Activated CD4-positive, alpha-beta T cell treated with anti-CD3 and anti-CD28 coated beads, Interleukin-2, amount 50 U/mL, for 1 hour (primary cell): ENCODE results near the gene EVI5.
"Not testable (repeated sequence)": the region's sequence is repeated elsewhere in the genome, so short reads cannot be mapped to it uniquely, and the experiment has no call there.

Experiments used
- DNase-seq: peaks from one replicate; pipeline ENCODE4 v3.0.0-alpha.2; 2020

Gene EVI5

DNA sequence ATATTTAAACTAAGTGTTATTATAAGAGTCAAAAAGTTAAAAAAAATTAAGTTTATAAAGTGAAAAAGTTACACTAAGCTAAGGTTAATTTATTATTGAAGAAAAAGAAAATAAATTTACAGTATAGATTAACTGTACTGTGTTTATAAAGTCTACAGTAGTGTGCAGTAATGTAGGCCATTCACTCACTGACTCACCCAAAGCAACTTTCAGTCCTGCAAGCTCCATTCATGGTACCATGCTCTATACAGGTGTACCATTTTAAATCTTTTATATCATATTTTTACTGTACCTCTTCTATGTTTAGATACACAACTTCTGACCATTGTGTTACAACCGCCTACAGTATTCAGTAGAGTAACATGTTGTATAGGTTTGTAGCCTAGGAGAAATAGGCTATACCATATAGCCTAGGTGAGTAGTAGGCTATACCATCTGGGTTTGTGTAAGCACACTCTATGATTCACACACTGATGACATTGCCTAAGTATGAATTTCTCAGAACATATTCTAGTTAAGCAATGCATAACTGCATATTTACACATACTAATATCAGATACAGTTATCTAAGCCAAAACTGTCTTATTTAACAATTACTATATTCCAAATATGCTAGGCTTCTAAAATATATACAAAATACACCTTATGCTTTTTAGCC lies 217.6 kb downstream of the EVI5 start:
- no peak for DNase-seq

DNA sequence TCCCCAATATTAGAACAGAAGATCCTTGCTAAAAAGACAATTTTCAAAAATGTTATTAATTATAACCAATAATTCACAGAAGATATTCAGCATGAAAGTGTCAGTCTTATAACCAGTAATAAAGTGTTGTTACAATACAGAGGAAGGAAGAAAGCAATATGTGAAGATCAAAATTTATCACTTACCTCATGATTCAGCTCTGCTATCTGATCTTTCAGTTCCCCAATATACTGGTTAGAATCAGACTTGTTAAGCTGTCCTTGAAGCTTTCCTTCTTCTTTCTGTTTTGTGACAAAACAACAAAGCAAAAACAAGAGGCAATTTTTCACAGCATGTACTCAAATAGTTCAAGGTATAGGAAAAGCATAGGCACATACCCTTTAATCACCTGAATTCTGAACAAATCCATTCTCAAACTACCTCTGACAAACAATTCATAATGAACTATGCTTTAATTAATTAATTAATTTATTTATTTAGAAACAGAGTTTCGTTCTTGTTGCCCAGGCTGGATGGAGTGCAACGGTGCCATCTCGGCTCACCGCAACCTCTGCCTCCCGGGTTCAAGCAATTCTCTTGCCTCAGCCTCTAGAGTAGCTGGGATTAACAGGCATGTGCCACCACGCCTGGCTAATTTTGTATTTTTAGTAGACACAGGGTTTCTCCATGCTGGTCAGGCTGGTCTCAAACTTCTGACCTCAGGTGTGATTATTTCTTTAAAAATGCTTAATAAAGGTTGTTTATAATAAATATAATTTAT lies 221.3 kb downstream of the EVI5 start:
- no peak for DNase-seq

DNA sequence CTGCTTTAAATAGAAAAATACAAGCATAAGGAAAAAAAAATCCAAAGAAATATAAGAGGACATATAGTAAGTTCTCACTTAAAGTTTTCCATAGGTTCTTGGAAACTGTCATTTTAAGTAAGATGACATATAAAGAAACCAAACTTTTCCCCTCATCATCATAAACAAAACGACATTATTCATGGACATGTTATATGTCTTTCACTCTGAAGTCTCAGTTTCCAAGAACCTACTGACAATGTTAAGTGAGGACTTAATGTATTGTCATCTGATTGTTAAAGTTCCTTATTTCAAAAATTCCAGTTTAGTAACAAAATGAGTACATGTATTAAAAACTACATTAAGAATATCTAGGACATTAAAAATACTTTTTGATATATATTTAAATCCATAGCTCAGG lies 228.6 kb downstream of the EVI5 start:
- no peak for DNase-seq

DNA sequence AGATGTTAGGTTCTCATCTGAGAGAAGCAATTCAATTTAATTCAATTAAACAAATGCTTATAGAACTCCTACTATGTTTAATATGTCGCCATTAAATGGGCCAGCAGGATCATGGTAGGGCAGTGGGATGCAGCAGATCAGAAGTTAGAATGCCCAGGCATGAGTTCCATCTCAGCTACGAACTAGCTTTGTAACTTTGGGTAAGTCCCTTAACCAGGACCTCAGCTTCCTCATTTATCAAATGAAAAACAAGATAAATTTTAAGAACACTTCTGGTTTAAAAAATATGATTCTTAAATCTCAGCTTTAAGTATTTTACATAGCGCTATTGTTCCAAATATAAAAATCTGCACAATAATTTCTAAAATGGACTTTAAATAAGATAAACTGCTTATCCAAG lies 230.7 kb downstream of the EVI5 start:
- DNase-seq = no peak

DNA sequence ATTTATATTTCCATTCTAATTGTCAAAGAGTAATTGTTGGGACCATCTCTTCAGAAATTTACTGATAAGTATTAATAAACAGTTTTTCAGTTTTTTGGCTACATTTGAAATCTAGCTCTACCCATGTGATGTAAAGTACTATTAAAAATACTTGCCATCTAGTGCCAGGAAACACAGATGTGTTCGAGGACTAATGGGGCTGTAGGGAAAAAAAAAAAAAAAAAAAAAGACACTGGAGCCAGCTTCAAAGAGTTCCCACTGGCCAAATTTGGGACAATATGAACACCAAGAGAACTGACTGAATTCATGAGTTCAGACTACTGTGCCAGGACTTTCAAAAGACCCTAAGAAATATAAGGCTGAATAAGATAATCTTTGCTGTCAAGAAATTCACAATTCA lies 233.0 kb downstream of the EVI5 start:
- no peak for DNase-seq

DNA sequence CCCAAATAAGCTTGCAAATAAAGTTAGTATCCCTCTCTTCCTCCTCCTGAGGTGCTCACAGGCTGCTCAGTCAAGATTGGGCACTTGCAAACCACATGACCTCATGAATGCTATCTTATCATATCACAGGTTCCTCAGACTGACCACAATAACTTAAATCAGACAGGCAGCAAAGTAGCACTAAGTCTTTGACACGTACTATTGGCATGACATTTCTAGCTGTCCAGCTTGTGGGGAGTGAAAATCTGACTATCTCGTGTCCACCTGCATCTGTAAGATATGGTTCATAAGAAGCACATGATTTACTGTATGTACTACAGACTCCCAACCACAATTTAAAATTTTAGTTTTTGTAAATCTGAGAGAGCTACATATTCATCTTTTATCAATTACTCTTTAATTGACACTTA lies 240.1 kb downstream of the EVI5 start:
- no peak for DNase-seq

DNA sequence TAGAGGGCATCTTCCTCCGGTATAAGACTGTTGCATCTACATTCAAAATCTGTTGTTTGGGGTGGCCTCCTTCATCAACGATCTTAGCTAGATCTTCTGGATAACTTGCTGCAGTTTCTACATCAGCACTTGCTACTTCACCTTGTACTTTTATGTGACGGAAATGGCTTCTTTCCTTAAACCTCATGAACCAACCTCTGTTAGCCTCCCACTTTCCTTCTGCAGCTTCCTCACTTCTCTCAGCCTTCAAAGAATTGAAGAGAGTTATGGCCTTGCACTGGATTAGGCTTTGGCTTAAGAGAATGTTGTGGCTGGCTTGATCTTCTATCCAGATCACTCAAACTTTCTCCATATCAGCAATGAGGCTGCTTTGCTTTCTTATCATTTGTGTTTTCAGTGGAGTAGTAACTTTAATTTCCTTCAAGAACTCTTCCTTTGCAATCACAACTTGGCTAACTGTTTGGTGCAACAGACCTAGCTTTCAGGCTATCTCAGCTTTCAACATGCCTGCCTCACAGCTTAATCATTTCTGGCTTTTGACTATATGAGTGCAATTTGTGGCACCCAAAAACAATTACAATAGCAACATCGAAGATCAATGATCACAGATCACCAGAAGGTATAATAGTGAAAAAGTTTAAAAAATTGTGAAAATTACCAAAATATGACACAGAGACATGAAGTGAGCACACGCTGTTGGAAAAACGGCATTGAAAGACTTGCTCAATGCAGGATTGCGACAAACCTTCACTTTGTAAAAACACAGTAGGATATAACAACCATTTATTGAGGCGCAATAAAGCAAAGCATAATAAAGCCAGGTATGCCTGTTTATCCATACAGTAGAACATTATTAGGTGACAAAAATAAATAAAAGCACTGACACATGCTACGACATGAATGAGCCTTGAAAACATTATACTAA lies 241.5 kb downstream of the EVI5 start:
- DNase-seq = no peak

DNA sequence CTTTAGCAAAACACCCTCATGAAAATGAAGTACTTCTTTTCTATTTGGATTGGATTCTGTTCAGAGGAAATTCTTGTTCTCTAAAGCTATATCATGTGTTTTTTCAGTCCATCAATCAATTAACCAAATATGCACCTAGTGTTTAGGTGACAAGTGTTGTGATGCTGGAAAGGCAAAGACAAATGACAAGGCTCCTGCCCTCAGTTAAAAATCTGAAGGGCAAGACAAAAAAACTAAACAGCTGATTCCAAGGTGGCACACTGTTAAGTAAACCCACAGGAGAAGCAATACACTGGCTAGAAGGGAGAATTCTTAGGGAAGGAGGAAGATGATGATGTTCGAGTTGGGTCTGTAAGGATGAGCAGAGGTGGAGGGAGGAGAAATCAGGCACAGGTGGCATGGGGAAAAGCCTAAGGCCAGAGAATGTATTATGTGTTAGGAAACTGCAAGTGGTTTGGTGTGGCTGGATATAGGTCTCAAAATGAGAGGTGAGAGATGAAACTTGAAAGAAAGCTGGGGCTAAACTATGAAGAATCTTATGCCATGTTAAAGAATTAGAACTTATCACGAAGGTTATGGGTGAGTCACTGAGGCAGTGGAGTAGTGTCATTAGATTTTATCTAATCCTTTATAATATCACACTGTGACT lies 246.4 kb downstream of the EVI5 start:
- DNase-seq = no peak

DNA sequence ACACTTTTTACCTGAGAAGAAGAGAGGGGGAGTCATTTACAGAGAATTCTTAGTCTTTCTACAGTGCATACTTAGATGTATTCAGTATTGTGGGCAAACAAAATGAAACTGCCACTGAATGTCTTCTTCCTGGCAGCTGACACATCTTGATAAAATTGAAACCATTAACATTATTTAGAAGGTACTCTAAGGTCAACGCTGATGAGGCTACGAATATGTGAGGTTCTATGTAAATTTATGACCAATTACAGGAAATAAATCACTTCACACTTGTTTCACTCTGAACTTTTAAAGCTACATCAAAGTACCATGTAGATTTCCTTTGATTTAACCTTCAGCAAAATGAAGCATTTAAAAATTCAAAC lies 246.9 kb downstream of the EVI5 start:
- no peak for DNase-seq

DNA sequence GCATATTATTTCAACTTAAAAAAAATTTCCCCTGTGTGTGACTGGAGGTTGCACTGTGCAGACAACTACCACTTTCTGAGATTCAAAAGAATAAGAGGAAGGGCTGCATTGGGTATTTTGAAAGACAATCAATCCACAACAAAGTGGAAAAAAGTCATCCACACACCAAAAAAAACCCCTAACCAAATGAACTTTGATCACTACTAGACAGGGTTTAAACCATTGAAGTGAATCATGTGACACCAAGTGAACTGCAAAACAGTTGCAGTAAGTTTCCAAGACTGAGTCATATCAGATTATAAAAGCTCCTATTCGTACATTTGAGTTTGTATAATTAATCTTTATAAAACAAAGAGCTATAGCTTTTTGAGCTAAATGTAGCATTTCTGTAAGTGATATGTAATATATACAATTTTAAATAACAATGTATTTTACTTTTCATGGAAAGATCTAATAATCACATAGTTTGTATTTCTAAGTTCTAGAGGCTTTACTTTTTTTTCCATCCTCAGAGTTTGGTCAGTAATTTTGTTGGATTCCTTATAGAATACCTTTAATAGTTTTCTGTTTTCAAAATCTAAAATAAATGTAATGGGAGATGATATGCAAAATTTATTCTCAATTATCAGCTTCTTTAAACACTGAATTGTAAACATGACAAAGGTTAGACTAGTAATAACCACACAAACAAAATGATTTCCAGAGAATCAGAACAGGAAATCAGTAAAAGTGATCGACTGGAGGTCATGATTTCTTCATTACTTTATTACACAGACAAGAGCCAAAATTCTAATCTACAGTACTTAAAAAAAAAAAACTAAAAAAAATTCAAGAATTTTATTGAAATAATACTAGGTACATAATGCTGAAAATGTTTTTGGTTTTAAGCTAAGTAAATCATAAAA lies 247.7 kb downstream of the EVI5 start:
- DNase-seq = no peak

DNA sequence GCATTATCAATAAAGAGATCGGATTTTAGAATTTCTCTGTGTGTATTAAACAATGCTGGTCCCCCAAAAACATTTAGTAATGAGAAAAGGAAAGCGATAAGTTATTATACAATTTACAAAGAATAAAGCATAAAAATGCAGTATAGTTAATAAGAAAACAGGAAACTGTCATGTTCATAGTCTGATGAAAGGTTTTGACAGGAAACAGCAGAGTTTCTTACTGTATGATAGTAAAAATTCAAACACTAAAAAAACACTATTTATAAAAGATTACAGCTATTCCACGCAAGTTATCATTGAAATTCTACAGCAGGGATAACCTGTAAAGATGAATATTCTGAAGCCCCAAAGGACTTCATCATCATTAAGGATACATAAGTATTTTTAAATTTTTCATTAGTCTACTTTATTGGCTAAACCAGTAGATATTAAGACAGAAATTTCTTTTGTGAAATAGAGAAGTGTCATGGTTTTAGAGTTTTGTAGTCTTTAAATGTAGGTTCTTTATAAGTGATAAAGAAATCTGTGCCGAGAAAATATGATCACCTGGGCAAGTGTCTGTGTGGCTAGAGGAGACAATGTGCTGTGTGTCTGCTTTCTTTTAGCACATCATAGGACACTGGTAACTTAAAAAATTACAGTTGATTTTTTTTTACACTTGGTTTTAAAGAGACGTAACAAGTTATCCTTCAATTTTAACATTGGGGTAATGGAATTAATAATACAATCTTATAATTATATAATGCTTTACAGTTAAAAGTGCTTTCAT lies 248.5 kb downstream of the EVI5 start:
- no peak for DNase-seq

DNA sequence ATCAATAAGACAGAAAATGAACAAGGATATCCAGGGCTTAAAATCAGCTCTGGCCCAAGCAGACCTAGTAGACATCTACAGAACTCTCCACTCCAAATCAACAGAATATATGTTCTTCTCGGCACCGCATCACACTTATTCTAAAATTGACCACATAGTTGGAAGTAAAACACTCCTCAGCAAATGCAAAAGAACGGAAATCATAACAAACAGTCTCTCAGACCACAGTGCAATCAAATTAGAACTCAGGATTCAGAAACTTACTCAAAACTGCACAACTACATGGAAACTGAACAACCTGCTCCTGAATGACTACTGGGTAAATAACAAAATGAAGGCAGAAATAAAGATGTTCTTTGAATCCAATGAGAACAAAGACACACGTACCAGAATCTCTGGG lies 252.5 kb downstream of the EVI5 start:
- DNase-seq = not testable (repeated sequence)

DNA sequence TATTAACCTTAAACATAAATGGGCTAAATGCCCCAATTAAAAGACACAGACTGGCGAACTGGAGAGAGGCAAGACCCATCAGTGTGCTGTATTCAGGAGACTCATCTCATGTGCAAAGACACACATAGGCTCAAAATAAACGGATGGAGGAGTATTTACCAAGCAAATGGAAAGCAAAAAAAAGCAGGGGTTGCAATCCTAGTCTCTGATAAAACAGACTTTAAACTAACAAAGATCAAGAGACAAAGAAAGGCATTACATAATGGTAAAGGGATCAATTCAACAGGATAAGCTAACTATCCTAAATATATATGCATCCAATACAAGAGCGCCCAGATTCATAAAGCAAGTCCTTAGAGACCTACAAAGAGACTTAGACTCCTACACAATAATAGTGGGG lies 253.0 kb downstream of the EVI5 start:
- DNase-seq = not testable (repeated sequence)

DNA sequence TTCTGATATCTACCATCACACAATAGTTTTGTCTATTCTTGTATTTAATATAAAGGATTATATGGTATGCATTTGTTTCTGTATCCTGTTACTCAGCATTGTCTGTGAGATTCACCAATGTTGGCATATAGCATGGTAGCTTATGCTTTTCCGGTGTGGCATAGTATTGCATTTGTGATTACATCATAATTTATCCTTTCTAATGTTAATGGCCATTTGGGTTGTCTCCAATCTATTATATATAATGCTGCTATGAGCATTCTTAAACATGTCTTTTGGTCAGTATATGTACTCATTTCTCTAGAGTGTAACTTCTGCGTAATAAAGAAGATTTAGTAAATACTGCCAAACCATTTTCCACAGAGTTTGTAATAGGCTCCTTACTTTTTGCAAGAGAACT lies 257.2 kb downstream of the EVI5 start:
- DNase-seq = no peak

DNA sequence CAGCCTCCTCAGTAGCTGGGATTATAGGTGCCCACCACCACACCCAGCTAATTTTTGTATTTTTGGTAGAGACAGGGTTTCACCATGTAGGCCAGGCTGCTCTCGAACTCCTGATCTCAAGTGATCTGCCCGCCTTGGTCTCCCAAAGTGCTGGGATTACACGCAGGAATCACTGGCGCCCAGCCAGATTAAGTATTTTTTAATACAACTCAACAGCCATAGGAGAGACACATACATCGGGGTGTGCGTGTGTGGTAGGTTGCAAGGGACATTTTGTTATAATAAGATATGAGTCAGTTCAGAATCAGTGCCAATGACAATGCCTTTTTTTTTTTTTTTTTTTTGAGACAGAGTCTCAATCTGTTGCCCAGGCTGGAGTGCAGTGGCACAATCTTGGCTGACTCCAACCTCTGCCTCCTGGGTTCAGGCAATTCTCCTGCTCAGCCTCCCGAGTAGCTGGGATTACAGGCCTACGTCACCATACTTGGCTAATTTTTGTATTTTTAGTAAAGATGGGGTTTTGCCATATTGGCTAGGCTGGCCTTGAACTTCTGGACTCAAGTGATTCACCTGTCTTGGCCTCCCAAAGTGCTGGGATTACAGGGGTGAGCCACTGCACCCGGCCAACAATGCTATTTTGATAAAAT lies 259.8 kb downstream of the EVI5 start:
- not testable (repeated sequence) for DNase-seq

DNA sequence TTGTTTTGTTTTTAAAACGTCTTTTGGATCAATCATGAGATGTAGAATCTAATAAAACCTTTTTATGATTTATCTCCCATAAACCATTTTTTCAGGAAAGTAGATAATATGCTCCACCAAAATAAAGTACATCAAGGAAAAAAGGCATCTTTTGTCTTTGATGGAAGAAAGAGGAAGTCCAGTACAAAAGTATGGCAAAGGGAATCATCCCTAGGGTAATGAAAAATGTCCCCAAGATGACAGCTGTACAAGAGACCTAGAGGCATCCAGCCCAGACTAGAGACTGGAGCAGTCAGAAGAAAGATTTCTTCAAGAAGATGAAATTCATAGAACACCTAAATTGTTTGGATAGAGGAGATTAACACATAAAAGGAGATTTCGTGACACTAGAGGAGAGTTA lies 265.9 kb downstream of the EVI5 start:
- DNase-seq = no peak

DNA sequence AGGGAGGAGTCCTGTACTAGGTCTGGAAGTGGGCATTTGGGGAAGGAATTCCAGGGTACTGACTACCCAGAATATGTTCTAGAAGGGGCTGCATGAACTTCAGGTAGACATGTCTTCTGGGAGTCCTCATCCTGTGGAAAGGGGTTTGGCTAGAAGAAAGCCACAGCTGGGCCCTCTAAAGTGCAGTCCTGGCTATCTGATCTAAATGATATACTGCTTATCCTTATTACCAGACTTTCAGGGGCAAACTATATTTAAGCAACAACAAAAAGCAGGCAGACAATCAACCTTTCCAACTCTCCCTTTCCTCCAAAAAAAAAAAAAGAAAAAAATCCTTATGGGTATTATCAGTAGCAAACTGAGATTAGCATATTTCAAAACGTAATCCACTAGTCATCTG lies 268.3 kb downstream of the EVI5 start:
- no peak for DNase-seq

DNA sequence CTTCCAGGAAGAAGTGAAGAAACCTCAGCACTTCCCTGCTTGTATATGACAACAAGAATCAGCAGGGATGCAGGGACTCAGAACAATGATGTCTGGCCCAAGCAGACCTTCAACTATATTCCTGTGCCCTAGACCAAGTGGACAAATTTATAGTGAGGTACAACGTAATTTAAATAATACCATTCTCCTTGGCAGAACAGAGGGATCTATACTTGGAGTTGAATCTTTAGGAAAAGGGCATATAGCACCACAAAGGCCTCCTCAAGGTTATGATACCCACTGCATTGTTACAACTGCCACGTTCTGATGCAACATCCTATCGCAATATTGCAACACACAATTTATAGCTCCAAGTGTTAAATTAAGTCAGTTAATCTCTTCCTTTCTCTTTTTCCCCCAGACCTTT lies 269.1 kb downstream of the EVI5 start:
- no peak for DNase-seq

DNA sequence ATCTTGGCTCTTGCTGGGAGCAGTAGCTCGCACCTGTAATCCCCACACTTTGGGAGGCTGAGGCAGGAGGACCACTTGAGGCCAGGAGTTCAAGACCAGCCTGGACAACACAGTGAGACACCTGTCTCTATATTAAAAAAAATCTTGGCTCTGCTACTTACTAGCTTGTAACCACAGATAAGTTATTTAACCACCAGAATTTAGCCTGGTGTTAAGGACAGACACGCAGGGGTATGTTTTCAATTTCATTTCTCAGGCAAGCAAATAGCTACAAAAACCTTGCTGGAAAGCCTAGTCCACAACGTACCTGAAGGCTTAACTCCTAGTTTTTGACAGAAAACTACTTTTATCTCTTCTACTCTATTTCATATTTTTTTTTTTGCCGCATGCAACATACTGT lies 273.4 kb downstream of the EVI5 start:
- no peak for DNase-seq

DNA sequence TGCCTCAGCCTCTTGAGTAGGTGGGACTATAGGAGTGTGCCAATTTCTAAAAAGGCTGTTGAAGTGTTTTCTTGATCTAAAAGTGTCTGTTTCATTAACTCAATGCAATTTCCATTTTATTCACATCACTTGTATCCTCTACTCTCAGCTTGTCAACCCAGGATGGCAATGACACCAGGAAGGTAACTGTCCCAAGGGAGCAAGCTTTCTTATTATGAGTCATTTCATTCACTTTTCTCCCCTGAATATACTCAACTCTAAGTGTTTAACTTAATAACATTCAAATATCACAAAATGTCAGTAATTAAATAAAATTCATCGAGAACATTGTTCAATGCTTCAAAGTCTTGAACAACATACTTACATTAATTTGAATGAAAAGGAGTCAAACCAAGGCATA lies 275.3 kb downstream of the EVI5 start:
- no peak for DNase-seq
